GM19328 (cell line): ENCODE data around the gene COPZ1.

Experiments
- ATAC-seq: cut with Tn5 transposase; IDR thresholded peaks from one replicate; pipeline ENCODE4 v1.9.1; 2021; ENCODE audit warnings: mild to moderate bottlenecking, moderate library complexity; ENCODE audit not compliant: unreplicated experiment

The COPZ1 gene

GRCh38 chr12:54374562-54375258, 49.8 kb downstream of the COPZ1 start:
- no peak for ATAC-seq

DNA sequence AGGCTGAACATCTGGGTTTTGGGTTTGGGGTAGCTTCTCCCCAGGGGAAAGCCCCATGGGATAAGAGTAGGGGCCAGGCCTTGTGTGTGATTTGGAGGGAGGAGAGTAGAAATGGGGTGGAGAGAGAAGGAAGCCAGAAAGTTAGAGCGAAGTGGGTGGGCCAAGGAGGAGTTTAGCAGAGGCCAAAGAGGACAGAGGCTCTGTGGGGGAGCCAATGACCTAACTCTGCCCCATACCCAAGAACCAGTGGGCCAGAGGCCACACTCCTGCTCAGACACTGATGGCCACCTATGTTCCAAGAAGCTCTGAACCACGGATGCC, 50.3 kb downstream of the COPZ1 start:
- no peak for ATAC-seq

- no peak for ATAC-seq
Observed at GRCh38 chr12:54376596-54376995, 51.7 kb downstream of the COPZ1 start.

GRCh38 chr12:54377007-54377406, 52.1 kb downstream of the COPZ1 start:
- ATAC-seq, result no peak

DNA sequence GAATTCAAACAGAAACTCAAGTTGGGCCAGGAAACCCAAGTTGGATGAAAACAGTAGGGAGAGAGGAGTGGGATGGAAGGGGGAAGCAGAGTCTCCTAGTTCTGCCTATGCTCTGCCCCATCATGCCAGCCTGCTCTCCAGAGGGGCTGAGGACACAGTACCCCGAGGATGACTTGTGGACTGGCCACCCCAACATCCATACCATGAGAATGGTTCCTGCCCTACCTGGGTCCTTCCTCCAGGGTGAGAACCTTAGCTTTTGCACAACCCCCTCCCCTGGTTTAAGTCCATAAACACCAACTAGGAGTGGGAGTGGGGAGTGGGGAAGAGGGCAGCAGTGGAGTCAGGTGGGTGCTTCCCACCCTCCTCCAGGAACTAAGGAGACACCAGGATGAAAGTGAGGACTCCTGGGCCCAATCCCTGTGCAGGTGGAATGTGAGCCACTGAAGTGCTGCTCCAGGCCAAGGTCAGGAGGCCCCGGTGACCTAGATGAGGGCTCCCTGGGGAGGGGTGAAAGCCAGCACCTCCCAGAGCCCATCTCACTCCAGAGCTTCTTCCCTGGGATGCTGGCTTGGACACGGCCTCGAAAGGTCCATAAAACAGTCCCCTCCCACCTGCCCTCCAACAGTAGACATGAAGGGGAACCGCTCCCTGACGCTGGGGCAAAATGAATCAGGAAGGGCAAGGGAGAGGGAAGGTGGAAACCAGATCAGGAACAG, 53.0 kb downstream of the COPZ1 start:
- ATAC-seq, result no peak

- ATAC-seq, result no peak
Observed at GRCh38 chr12:54378796-54379397, 54.0 kb downstream of the COPZ1 start.

- peak; percentile 86 for ATAC-seq
Observed at GRCh38 chr12:54379398-54380201, 54.7 kb downstream of the COPZ1 start.

GRCh38 chr12:54381136-54381535, 56.2 kb downstream of the COPZ1 start:
- no peak for ATAC-seq

- ATAC-seq, result no peak
Observed at GRCh38 chr12:54383041-54383609, 58.2 kb downstream of the COPZ1 start.

GRCh38 chr12:54384591-54385041, 59.7 kb downstream of the COPZ1 start, which contains the start of gene ZNF385A:
TSS of gene ZNF385A (minus strand) at chr12:54384733. CDS start at chr12:54384514, 219 bp downstream.
- ATAC-seq, result no peak

DNA sequence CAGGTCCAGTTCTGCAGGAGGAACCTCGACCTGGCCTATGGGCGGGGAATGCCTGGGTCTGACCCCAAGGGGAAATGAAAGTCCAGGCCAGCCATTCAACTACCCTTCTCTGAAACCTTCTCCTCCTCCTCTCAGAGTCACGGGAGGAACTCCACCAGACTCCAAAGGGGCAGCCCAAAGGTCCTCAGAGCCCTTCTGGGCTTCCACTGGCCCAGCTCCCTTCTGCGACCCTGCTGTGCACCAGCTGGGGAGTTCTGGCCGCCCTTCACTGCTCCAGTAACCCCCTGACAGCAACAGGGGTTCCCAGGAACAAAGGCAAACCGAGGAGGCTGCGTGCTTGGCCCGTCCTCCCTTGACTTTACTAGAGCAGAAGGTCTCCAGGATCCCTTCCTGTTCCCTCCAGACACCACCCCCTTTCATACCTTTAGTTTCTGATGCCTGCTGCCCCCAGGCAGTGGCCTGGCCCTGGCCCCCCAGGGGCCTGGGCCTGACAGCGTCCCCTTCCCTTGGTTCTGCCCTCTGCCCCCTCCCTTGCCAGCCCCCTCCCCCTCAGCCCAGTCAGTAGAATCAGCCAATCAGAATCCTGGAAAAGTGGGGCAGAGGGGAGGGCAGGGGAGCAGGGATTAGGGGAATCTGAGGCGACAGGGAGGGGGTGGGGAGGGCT, 60.5 kb downstream of the COPZ1 start:
- ATAC-seq, result no peak

DNA sequence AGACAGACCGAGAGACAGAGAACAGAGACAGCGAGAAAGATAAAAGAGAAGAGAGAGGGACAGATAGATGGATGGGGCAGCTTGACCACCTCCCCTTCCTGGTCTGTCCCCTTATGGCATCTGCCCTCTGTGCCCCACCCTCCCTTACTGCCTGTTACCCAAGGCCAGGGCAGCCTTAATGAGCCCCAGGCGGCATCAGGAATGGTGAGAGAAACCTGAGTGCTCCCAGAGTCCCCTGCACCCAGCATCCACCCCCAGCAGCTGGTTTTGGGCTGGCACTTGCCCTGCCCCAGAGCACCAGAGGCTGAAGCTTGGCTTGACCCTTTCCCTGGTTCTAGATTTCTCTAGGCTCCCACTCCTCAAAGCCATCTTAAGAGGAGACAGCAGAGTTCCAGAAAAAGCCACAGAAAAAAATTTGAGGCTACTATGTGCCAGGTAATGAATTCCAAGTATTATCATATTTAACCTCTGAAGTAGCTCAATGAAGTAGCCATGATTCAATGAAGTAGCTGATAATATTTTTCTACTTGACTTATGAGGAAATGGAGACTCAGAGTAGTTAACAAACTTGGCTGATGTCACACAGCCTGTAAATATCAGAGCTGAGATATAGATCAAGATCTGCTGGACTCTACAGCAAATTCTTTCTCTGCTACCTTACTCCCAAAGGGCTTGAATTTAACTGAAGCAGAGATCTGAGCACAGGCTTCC, 61.6 kb downstream of the COPZ1 start:
- no peak for ATAC-seq

- no peak for ATAC-seq
Observed at GRCh38 chr12:54387114-54387467, 62.2 kb downstream of the COPZ1 start.

DNA sequence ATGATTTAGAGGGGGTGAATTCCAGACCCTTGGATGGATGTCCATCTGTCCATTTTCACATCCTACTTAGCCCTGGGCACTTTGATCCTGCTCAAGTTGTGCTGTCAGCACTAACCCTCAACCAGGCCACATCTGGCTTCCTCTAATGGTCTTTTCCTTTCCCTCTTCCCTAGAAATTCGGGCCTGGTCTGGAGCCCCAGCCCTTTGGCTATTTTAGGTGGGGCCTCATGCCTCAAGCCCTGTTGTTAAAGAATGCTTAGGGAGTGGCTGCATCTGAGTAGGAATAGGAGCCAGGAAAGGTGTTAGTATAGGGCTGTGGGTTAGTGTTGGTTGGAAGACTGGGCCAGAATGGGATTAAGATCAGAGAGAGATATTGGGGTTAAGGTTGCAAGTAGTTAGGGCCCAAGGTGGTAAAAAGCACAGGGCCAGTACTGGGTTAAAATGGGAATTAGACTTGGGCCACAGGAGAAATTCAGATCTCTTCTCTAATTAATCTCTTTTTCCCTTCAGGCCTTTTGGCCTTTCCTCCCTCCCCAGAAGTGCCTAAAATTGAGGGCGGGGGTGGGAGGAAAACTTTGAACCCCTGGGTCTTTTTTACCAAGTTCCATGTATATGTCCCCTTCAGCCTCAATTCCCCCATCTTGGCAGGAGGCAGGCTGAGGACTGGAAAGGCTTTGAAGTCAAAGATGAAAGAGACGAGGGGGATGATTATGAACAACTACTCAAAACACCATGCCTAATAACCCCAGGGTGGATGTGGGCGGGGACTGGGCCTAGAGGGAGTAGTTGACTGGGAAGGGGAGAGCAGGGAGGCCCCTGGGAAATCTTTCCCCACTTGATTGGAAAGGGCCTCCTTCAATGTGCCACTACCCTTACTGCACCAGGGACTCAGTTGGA, 63.6 kb downstream of the COPZ1 start:
- no peak for ATAC-seq

DNA sequence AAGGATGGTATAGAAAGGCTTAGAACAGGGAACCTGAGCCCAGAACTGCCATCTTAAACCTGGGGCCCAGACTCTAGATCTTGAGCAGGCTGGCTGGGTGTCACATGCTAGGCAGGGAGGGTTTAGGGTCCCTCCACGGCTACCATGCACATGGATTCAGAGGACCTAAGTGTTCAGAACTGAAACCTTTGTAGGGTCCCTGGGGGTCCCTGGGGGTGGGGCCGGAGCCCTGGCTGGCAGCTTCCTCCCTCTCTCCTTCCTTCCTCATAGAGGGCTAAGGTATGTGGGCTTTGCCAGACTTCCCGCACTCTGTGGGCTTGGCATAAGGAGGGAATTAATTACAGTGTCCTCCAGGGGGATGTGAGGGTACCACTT, 64.2 kb downstream of the COPZ1 start:
- no peak for ATAC-seq

DNA sequence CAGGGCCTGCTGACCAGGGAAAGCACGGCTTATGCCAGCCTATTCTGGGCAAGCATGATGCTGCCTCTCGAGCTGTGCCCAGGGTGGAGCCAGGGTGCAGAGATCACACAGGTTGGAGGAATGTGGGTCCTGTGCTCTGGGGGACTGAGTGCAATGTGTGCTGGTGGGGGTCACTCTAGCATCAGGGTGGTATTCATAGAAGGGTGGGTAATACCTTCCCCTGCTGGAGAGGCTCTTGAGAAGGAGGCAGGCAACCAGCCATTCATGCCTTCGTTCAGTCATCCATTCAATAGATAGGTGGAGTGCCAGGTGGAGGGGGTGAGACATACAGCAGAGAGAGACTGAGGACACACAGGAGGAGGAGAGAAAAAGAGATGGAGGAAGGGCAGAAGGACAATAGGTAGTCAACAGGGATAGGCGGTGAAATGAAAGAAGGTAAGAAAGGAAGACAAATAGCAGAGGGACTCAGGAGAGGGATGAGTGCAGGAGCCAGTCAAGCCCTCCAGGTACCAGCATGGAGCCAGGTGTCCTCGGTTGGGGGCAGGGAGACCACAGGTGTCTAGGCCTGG, 64.8 kb downstream of the COPZ1 start:
- no peak for ATAC-seq

DNA sequence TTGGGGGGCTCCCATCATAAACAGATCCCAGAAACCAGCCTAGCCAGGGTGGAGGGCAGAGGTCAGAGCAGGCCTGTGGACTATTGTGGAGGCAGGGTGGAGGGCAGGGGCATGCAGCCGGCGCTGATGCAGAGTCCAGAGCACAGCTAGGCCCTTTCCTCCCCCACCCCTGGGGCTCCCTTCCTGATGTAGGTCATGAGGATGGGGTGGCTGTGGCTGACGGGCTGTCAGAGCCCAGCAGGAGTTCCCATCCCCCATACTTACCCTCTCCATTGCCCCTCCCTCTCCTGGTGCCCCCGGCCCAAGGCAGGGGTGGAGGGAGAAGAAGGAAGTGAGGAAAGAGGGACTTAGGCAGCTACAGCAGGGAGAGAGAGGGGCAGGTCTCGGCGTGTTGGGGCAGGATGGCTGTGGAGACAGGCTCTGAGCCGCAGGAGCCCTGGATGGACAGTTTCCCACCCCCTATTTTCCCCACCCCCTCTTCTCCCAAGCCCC, 65.3 kb downstream of the COPZ1 start:
- no peak for ATAC-seq
